ENCODE data around the gene PDLIM4.

DNA sequence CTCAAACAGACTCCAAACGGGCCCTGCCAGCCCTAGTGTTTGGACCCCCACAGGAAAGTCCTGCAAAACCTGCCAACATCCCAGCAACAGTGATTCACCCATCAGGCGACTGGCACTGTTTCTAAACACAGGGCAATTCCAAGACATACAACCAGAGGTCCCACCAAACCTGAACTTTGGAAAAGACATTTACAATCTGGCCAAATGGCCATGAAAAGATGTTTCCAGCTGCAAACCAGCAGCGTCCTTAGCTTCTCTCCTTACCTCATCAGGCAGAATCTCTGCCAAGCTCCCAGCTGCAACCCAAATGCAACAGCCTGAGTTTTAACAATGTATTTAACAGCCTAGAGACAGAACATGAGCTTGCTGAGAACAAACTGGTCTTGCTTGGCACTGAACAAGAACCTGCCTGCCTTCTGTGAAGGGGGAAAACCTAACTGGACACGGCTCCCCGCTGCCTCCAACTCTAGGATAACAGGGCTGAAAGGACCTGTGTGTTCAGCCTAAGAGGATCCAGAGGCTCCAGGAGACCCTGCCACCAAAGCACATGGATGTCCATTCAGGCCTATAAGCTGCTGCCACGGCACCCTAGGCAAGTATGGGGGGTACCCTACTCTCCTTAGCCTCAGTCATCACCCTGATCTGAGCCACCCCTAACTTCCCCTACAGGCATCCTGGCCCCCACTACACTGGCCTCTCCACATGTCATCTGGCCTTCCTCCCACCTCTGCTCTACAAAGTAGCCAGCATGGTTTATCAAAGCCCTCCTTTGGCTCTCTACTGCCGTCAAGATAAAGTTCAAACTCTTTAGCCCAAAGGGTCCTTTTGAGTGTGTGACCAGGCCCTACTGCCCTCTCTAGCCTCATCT lies 35.5 kb upstream of the PDLIM4 start:
- no peak for TF ChIP-seq EZH2 (IDR thresholded peaks at IDR 0.05; ENCODE audit: low read depth)
- TF ChIP-seq CTCF (conservative IDR thresholded peaks at IDR 0.05): no peak
